GM19438 (cell line): ENCODE measurements around the gene UTP14A.
"Not testable (repeated sequence)": the region's sequence is repeated elsewhere in the genome, so short reads cannot be mapped to it uniquely, and the experiment has no call there.

Experiments used
- ATAC-seq: cut with Tn5 transposase; IDR thresholded peaks from one replicate; pipeline ENCODE4 v1.9.1; 2021; ENCODE audit warnings: low read depth; ENCODE audit not compliant: unreplicated experiment

The UTP14A gene

DNA sequence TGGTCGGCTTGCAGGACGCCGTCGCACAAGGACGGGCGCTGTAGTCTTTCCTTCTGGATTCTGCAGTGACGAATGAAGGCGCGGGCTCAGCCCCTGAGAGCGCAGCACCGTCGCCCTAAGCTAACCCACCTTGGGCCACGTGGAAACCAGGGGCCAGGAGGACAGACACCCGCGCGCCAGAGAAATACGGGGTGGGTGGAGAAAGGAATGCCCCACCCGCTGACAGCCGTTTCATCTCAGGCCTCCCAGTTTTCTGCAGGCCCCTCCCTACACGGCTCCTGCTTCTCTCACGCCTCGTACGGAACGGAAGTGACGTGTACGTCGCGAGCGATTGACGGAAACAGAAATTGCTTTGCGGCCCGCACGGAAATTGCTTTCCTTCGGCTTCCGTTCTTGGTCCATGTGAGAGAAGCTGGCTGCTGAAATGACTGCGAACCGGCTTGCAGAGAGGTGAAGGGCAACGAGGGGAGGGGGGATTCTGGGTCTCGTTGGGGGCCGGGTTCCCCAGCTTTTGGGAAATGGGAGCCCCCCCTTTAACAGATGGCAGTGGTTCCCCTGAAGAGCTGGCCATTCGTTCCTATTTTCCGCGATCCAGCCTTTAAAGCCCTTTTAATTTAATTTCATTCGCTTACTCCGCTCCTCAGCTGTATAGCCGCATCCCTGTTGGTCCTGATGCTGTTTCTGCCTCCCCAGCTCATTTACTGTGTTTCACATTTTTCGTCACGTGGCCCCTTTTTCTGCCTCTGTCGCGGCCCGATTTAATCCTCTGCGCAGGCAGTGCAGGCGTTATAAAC lies at the start of gene UTP14A:
Gene UTP14A (plus strand): TSS at position 378 of the 794 bp plus-strand sequence. CDS start 47 bp downstream, at position 425.
- peak; percentile 96 for ATAC-seq

DNA sequence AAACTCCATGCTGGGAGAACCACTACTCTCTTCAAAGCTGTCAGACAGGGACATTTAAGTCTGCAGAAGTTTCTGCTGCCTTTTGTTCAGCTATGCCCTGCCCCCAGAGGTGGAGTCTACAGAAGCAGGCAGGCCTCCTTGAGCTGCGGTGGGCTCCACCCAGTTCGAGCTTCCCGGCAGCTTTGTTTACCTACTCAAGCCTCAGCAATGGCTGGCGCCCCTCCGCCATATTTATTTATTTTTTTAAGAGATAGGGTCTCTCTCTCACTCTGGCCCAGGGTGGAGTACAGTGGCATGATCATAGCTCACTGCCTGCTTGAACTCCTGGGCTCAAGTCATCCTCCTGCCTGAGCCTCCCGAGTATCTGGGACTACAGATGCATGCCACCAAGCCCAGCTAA lies 46.8 kb upstream of the UTP14A start:
- ATAC-seq: not testable (repeated sequence)

DNA sequence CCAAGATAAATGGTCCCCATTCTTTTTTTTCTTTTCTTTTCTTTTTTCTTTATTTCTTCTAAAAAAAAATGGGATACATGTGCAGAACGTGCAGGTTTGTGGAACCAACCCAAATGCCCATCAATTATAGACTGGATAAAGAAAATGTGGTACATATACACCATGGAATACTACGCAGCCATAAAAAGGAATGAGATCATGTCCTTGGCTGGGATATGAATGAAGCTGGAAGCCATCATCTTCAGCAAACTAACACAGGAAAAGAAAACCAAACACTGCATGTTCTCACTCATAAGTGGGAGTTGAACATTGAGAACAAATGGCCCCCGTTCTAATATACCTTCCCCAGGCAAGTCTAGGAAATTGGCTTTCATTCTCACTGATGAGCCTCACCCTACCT lies 39.6 kb upstream of the UTP14A start:
- ATAC-seq: not testable (repeated sequence)

DNA sequence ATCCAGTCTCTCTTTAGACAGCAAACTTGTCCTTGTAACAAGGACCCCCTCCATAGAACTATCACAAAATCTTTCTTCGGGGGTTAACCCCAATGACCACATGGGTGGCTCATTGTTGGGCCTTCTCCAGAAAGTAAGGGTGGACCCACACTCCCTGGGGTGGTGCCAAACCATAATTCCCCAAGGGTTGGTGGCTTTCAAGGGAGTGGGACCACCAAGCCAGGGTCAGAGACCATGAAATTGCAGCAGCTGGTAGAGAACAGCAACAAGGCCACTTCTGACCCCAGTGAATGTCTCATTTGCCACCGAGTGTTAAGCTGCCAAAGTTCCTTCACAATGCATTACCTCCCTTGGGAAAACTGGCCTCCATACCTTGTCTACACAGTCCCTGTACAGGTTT lies 33.4 kb upstream of the UTP14A start:
- no peak for ATAC-seq

DNA sequence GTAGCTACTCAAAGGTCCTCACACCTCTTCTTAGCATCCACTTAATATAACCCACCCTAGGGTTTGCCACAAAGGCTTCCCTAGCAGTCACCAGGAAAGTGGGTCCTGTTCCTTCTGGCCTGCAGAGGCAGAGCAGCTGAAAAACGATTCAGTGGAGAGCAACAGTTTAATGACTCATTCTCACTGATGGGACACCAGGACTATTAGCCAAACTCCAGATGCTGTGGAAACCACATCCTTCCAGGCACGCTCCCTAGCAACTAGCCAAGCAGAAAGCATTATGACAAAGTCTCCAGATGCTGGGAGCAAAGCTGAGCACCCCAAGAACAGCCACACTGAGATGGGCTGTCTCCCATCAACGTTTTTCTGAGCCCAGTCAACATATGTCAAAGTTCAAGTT lies 30.3 kb upstream of the UTP14A start:
- ATAC-seq: no peak

- ATAC-seq: no peak
Measured at GRCh38 chrX:129876771-129877305, 29.1 kb upstream of the UTP14A start.

DNA sequence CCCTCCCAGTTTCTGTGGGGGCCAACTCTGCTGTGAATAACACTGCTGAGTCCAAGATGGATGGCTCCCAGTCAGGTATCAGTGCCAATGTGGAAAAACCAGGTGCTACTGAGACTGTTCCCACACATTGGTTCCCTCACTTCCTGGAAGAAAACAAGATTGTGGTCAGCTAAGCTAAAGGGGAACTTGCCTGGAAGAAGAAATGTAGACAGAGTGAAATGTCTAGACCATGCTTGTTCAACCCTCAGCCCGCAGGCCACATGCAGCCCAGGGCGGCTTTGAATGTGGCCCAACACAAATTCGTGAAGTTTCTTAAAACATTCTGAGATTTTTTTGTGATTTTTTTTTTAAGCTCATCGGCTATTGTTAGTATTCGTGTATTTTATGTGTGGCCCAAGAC lies 28.6 kb upstream of the UTP14A start:
- ATAC-seq: no peak

- ATAC-seq: no peak
Measured at GRCh38 chrX:129900054-129900453, 5.9 kb upstream of the UTP14A start.

- no peak for ATAC-seq
Measured at GRCh38 chrX:129908636-129909035, 2.7 kb downstream of the UTP14A start.

GRCh38 chrX:129925305-129926092 lies 19.5 kb downstream of the UTP14A start:
- ATAC-seq: no peak

- no peak for ATAC-seq
Measured at GRCh38 chrX:129930941-129931410, 25.0 kb downstream of the UTP14A start.

DNA sequence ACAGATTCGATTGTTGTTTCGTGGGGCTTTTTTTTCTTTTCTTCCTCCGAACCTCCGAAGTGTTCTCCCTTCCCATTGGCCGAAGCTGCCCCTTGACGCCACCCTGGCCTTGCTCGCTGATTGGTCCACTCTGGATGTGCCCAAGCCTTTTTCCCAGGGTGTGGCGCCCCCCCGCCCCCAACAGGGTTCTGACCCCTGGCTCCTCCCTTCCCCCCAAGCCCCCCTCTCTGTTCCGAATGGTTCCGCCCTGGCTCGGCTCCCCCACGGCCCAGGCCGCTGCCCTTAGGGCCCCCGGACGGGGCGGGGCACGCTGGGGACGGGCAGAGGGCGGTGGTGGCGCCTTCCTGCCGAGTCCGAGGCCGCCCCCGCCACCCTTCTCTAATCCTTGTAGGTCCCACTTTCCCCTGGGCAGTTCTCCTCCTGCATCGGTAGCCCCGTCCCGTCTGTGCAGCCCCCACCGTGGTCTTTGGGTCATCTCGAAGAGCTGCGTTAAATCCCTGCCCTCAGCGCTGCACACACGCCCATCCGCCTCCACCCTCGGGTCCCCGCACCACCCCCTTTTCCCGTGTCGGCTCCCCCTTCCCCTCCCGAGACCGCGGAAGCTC lies 25.5 kb downstream of the UTP14A start:
- ATAC-seq: peak; percentile 69

DNA sequence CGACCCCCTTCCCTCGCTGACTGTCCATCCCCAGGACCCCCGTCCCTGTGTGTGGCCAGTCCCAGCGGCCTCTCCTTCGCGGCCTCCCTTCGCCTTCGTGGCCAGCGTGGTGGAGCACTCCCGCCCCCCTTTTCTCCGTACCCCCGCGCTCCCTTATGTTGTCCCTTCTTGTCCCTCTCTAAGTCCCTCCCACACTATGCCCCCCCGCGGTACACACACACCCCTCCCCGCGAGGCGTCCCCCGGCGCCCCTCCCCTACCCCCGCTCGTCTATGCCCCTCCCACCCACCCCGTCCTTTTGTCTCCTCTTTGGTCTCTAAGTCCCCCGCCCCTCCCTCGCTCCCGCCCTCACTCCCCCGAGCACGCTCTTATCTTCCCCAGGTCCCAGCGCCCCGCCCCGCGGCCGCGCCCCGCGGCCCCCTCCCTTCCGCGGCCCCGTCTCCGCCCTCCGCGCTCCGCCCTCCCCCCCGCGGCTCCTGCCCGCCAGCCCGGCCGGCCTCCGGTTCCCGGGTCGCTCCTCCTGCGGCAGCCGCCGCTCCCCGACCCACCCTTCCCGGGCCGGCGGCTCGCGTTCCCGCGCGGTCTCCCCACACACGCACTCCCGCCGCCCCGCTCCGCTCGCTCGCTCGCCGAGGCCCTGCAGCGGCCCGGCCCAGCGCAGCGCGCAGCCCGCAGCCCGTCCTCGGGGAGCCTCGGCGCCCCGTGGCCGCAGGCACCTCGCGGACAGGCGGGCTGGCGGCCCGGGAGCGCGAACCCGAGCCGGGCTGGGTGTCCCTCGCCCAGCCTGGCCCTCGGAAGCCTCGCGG lies 26.3 kb downstream of the UTP14A start:
- peak; percentile 39 for ATAC-seq

- ATAC-seq: peak; percentile 4
Measured at GRCh38 chrX:129932821-129933321, 26.9 kb downstream of the UTP14A start.

- ATAC-seq: no peak
Measured at GRCh38 chrX:129933700-129934099, 27.7 kb downstream of the UTP14A start.

DNA sequence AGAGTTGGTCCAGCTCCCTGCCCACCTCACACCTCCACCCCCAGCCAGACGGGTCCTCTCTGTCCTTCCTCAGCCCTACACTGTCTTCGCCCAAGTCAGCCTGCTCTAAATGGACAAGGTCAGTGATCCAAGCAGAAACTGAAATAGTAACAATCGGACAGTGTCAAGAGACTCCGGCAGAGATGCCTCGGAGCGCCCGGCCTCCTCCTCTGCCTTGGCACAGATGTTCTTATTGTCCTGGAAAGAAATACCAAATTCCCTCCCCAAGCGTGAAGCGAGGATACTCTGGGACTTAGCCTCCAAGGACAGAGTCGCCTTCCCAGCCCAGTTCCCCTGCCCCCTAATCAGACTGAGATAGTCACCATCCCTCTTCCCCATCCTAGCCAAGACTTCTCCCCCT lies 28.5 kb downstream of the UTP14A start:
- ATAC-seq: no peak

GRCh38 chrX:129934952-129935351 lies 29.0 kb downstream of the UTP14A start:
- no peak for ATAC-seq

DNA sequence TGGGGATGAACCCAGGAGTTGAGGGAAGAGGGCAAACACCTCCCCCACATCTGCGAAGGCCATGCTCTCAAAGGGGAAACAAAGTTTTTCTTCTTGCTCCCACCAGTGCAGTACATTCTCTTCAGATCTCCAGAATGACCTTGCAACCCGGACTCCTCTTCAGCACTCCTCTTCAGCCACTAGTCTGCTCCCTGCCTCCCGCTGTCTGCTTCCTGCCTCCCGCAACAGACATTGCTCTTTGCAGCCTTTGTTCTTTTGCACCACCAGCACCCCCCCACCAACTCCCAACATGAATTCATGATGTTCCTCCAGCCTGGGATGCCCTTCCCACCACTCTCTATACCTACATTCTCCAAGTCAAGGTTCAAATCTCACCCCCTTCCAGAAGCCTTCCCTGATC lies 32.1 kb downstream of the UTP14A start:
- no peak for ATAC-seq

DNA sequence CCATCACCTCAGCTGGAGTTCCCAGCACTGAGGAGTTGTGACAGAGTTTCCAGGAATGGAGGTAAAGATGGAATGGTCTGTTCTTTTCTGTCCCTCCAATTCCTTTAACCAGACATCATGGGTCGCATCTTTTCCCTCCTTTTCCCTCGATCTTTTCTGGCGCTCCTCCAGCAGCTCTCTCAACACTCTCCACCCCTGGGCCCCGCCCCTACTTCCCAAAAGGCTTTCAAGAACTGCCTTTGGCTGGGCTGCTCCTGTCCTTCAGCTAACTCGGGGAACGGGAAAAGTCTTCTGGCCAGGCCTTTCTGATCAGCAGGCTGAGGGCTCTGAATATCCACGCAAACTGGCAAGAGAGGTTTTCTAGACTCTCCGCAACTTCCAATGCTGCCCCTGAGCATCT lies 34.0 kb downstream of the UTP14A start:
- ATAC-seq: no peak

DNA sequence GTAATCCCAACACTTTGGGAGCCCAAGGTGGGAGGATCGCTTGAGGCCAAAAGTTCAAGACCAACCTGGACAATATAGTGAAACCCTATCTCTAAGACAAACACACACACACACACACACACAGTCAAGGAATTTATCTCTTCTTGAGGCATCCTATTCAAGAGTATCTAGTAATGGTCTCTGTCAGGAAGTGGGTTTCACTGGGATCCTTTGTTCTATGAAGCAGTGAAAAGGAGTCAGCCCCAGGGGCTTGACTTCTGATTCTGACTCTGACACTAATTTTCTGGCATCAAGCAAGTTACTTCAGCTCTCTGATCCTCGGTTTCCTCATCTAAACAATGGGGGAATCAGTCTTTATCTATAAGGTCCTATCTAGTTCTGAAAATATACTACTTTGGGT lies 34.8 kb downstream of the UTP14A start:
- ATAC-seq: no peak
